HL-60/S4 (cell line): ENCODE data around the gene GABRP.
"Not testable (repeated sequence)": the region's sequence is repeated elsewhere in the genome, so short reads cannot be mapped to it uniquely, and the experiment has no call there.

Experiments
- in situ Hi-C: fragments of 300-500 bp; cut with MboI; formaldehyde crosslinking; loops from 2 replicates; pipeline ENCODE4 v1.14.3; 2022; ENCODE audit warnings: low sequenced_read_pairs

GABRP gene

DNA sequence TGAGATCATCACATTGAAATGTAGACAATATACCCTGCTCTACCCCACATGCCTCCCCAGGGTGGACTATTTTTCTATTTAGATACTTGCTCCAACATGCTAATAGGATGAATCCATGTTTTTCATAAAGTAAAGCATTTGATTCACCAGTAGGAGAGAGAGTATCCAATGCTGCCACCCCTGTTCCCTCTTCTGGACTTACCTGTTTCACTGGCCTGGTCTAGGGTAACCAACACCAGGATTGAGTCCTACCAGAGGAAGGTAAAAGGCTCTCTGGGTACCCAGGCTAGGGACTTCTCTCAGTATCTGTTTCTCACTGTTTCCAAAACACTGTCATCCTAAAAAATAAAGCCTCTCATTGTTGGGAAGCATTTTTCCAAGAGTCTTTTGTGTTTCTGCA lies 30.2 kb upstream of the GABRP start:
- in situ Hi-C loops = no loop called here

GRCh38 chr5:170754508-170754907 lies 29.0 kb upstream of the GABRP start:
- in situ Hi-C loops = not testable (repeated sequence)

DNA sequence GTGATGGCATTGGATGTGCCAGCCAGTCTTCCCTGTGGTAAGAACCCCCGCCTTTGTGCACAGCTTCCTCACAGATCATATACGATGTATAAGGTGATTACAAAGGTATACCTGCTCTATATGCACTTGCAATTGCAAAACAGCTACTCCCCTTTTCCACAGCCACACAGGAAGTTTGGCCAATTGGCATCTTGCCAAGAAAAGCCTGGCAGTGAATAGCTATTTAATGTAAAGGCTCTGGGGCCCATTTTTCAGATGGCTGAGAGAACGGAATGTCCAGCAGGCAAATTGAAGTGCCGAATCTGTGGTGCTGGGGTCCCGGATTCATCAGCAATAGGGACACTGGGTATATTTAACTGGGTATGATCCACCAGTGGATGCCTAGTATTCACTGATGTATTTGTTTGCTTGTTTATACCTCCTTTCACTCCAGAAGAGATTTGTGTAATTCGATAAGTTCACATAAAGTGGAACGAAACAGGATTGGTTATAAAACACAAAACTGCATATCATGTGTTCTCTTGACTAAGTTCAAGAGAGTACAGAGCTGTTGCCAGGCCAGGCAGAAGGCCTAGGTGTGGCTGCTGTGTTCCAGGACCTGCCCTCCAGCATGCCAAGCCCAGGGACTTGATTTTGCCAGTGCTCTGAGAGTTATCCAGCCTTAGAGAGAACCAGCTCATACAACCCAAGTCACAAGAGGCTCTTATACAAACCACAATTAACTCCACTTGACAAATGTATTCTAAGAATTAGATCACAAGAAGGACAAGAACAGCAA lies 27.7 kb upstream of the GABRP start:
- in situ Hi-C loops = no loop called here

GRCh38 chr5:170756691-170757090 lies 26.8 kb upstream of the GABRP start:
- in situ Hi-C loops = no loop called here

DNA sequence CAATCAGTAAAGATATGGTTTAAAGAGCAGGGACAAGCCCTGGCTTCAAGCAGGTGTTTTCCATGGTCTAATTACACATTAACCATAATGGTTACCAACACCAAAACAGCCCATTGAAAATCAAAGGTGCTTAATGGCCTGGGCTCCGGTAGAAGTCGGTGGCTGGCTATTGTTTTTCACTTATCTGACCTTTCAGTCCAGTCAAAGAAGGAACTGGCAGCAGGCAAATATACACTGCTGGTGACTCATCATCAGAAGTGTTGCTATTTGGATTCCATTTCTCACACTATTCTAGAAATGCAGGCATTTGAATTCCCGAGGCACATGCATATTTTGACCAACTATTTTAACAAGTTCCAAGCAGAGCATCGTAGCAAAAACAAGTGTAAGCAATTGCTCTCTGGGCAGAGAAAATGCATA lies 26.3 kb upstream of the GABRP start:
- in situ Hi-C loops = no loop called here

DNA sequence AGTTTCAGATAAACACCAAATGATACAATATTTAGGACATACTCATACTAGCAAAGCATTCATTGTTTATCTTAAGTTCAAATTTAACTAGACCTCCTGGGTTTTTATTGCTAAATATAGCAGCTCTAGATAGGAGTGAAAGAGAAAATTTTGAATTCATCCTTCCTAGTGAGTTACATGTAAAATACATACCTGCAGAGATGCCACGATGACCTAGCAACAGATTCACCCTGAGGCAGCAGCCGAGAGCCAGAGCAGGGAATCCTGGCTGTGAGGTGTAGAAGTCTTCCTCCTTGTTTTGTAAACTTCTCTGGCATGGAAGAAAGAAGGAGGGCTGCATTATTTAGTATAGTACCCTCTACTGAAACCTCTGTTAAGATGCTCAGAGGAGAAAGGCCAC lies 25.9 kb upstream of the GABRP start:
- in situ Hi-C loops = no loop called here

- in situ Hi-C loops = no loop called here
Measured at GRCh38 chr5:170758481-170758880, 25.0 kb upstream of the GABRP start.

DNA sequence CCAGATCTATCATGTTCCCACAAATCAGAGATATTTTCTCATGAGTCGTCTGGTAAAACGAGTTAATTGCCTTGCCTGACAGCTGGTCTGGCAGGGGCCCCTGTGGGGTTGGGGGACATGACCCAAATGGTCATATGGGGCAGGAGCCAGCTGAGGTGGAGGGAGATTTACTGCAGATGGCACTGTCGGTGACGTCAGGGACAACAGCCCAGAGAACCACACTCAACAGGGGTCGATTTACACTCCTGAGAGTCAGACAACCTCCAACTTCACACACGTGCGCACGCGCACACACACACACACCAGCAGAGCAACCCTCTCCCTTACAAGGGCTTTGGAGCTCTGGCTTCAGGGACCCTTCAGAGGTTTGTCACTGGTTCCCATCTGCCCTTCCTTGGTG lies 23.4 kb upstream of the GABRP start:
- in situ Hi-C loops = no loop called here

GRCh38 chr5:170761048-170761707 lies 22.3 kb upstream of the GABRP start:
- in situ Hi-C loops = no loop called here

DNA sequence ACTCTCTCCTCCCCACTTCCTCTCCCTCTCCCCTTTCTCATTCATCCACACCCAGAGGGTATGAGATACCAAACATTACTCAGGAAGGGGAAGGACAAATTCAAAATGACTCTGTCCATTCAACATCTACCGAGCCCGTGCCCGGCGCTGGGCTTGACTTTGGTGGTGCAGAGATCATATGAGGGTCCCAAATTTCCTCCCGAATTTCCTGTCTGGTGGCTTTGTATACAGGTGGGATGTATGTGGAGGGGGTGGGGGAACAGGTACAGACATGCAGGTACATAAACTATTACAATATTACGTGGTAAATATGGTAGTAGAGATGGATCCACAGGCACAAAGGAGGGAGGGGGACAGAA lies 21.8 kb upstream of the GABRP start:
- in situ Hi-C loops = no loop called here

DNA sequence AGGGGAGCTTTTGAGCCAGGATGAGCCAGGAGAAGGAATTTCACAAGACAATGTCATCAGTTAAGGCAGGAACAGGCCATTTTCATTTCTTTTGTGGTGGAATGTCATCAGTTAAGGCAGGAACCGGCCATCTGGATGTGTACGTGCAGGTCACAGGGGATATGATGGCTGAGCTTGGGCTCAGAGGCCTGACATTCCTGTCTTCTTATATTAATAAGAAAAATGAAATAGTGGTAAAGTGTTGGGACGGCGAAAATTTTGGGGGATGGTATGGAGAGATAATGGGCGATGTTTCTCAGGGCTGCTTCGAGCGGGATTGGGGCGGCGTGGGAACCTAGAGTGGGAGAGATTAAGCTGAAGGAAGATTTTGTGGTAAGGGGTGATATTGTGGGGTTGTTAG lies 21.2 kb upstream of the GABRP start:
- in situ Hi-C loops = not testable (repeated sequence)

DNA sequence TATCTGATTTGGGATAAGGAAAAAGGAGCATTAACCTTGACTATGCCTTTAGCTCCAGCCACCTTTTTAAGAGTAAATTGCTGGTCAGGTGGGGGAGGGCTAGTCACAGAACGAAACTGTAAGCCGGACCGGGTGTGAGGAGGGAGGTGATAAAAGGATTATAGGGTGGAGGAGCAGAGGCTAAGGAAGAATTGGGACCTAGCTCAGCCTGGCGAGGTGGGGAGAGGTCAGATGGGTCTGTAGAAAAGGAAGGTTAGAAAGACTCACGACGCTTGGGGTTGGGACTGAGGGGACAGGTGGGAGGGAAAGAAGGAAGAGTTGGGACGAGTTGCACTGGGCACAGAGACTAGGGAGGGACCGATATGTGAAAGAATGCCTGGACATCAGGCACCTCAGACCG lies 17.7 kb upstream of the GABRP start:
- in situ Hi-C loops = not testable (repeated sequence)

- in situ Hi-C loops = no loop called here
Measured at GRCh38 chr5:170769246-170769645, 14.3 kb upstream of the GABRP start.

- in situ Hi-C loops = no loop called here
Measured at GRCh38 chr5:170769898-170770416, 13.6 kb upstream of the GABRP start.

GRCh38 chr5:170771496-170771895 lies 12.0 kb upstream of the GABRP start:
- in situ Hi-C loops = no loop called here

GRCh38 chr5:170773024-170773985 lies 10.2 kb upstream of the GABRP start:
- in situ Hi-C loops = no loop called here

- in situ Hi-C loops = no loop called here
Measured at GRCh38 chr5:170774831-170775230, 8.7 kb upstream of the GABRP start.

DNA sequence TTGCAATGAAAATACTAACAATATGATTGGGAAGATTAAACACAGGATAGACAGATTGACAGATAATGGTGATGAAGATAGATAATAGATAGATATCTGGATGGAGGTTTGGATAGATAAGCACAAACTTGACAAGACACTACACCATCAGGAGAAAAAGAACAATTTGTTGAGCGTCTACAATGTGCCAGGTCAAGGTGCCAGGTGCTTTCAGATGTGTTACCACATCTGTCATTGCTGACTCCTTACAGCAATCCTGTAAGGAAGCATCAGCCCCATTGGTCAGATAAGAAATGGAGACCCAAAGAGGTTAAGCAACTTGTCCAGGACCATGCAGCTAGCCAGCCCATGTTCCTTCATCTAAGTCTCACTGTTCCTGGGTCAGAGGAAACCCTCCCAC lies 1.6 kb upstream of the GABRP start:
- in situ Hi-C loops = no loop called here

GRCh38 chr5:170782438-170782837 lies 1.1 kb upstream of the GABRP start:
- in situ Hi-C loops = no loop called here

DNA sequence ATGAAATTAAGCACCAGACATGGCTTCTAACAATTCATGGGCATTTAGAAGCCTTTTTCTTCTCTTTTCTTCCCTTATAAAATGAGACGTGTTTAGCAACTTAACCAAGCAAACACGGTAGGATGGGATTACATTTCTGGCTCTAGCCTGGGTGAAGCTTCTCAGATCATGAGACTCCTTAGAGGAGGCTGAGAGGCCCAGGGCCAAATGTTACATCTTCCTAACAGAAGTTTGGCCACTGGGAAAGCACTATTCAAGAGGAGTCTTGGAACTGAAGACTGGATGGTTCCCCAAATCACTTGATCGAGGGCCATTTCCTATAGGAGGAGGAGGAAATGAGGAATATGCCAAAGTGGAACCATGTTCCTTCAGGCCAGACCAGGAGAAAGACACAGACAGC lies 1.9 kb downstream of the GABRP start:
- in situ Hi-C loops = no loop called here

DNA sequence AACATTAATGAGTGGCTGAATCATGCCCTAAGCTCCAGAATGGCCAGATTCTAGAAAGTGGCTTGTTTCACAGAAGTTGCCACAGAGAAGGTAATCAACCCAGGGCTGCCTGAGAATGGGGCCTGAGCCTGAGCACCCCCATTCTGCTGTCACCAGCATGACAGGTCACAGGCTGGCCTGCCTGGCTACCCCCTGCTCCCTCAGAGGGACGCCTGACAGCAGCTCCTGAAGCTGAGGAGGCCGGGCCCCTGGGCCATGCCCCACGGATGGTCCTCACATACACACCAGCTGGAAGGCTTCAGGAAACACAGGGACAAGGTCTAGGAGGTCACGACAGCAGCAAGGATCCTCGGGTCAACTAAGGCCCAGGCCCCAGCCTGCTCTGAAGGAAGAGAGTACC lies 3.7 kb downstream of the GABRP start:
- in situ Hi-C loops = no loop called here
